ENCODE measurements around the gene PCDHGB1.
A peak's percentile ranks its signal among the peaks of the same experiment; 100 is the strongest.
"Not testable (repeated sequence)": the region's sequence is repeated elsewhere in the genome, so short reads cannot be mapped to it uniquely, and the experiment has no call there.

The PCDHGB1 gene

DNA sequence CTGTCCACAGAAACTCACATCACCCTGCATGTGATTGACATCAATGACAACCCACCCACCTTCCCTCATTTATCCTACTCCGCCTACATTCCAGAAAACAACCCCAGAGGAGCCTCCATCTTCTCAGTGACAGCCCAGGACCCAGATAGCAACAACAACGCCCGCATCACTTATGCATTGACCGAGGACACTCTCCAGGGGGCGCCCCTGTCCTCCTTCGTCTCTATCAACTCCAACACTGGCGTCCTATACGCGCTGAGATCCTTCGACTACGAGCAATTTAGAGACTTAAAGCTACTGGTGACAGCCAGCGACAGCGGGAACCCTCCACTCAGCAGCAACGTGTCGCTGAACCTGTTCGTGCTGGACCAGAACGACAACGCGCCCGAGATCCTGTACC, 4.6 kb upstream of the PCDHGB1 start:
- DNase-seq: no peak

DNA sequence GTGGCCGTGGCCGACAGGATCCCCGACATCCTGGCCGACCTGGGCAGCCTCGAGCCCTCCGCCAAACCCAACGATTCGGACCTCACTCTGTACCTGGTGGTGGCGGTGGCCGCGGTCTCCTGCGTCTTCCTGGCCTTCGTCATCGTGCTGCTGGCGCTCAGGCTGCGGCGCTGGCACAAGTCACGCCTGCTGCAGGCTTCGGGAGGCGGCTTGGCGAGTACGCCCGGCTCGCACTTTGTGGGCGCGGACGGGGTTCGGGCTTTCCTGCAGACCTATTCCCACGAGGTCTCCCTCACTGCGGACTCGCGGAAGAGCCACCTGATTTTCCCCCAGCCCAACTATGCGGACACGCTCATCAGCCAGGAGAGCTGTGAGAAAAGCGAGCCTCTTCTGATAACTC, 3.9 kb upstream of the PCDHGB1 start:
- not testable (repeated sequence) for DNase-seq

DNA sequence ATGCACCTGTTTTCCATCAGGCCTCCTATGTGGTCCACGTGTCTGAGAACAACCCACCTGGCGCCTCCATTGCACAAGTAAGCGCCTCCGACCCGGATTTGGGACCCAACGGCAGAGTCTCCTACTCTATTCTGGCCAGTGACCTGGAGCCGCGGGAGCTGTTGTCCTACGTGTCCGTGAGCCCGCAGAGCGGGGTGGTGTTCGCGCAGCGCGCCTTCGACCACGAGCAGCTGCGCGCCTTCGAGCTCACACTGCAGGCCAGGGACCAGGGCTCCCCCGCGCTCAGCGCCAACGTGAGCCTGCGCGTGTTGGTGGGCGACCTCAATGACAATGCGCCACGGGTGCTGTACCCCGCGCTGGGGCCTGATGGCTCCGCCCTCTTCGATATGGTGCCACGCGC, 1.7 kb downstream of the PCDHGB1 start:
- DNase-seq: no peak

DNA sequence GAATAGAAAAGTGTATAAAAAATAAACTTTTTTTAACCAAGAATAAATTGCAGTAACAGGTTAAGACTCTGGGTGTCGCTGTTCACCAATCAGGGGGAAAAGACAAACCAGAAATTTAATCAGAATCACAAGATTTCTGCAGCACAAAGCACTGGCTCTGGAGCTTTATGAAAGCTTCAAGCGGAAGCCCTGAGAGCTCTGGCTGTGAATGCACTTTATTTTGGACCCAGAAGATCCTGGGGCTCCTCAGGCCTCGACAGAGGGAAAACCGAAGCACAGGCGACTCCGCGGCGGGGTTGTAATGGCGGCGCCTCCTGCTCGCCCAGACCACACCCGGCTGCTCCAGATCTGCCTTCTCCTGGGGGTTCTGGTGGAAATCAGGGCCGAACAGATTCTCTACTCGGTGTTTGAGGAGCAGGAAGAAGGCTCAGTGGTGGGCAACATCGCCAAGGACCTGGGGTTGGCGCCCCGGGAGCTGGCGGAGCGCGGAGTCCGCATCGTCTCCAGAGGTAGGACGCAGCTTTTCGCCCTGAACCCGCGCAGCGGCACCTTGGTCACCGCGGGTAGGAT, 5.1 kb downstream of the PCDHGB1 start, which contains the start of gene PCDHGA4:
Gene PCDHGA4, plus strand, starts transcription at position 122 of the 570 bp plus-strand sequence. Its CDS starts 87 bp downstream, at position 209.
- DNase-seq: no peak

DNA sequence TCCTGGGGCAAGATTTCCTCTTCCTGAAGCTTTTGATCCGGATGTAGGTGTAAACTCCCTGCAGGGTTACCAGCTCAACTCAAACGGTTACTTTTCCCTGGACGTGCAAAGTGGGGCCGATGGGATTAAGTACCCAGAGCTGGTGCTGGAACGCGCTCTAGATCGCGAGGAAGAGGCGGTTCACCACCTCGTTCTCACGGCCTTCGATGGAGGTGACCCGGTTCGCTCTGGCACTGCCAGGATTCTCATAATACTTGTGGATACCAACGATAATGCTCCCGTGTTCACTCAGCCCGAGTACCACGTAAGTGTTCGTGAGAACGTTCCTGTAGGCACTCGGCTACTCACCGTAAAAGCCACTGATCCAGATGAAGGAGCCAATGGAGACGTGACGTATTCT, 5.7 kb downstream of the PCDHGB1 start:
- DNase-seq: no peak

DNA sequence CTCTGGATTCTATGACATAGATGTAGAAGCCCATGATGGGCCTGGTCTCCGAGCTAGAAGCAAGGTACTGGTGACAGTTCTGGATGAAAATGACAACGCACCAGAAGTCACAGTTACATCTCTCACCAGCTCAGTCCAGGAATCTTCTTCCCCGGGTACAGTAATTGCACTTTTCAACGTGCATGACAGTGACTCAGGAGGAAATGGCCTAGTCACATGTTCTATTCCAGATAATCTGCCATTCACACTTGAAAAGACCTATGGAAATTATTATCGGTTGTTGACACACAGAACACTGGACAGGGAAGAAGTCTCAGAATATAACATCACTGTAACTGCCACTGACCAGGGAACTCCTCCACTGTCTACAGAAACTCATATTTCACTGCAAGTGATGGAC, 6.2 kb downstream of the PCDHGB1 start:
- DNase-seq: no peak

DNA sequence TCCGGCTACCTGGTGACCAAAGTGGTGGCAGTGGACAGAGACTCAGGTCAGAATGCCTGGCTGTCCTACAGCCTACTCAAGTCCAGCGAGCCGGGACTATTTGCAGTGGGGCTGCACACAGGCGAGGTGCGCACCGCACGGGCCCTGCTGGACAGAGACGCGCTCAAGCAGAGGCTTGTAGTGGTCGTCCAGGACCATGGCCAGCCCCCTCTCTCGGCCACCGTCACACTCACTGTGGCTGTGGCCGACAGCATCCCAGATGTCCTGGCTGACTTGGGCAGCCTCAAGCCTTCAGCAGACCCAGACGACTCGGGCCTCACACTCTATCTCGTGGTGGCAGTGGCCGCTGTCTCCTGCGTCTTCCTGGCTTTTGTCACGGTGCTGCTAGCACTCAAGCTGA, 7.1 kb downstream of the PCDHGB1 start:
- no peak for DNase-seq

DNA sequence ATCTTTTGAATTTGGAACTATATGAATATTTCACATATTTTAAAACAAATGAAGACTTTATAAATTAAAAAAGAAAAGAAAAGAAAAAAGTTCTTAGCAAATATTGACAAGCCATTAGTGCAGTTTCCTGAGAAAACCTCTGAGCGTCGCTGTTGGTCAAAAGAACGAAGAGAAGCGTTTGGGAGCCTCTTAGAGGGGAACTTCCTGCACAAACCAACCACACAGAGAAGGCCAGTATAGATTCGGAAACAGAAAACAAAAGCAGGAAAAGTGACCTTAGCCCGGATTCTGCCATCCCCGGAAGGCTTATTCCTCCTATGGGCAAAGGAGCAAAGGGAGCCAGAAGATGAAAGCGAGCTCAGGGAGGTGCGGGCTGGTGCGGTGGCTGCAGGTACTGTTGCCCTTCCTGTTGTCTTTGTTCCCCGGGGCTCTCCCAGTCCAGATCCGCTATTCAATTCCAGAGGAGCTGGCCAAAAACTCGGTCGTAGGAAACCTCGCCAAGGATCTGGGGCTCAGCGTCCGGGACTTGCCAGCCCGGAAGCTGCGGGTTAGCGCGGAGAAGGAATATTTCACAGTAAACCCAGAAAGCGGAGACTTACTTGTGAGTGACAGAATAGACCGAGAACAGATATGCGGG, 10.0 kb downstream of the PCDHGB1 start, which contains the start of gene PCDHGB2:
Gene PCDHGB2, plus strand, starts transcription at position 205 of the 637 bp plus-strand sequence. Its CDS starts 142 bp downstream, at position 347.
- DNase-seq: no peak

DNA sequence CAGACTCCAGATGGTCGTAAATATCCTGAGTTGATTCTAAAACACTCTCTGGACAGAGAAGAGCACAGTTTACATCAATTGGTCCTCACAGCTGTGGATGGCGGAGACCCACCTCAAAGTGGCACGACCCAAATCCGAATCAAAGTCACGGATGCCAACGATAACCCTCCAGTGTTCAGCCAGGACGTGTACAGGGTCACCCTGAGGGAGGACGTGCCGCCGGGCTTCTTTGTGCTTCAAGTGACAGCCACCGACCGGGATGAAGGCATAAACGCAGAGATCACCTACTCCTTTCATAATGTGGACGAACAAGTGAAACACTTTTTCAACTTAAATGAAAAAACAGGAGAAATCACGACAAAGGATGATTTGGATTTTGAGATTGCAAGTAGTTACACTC, 10.8 kb downstream of the PCDHGB1 start:
- DNase-seq: no peak

DNA sequence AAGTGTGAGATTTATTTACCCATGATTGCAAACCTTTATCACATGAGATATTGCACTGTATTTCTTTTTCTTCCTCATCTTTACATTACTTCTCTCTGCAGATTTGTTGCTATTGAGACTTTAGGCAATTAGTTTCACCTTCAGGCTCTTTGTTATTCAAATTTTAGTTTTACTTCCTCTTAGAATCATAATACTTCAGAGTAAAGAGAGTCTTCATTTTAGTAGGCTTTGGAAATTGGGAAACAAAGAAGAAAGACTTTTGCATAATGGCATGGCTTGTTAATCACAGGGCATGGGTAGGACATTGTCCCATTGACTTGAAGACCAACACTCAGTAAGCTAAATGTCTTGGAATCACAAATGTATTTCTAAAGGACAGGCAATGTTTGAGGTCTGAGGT, 12.8 kb downstream of the PCDHGB1 start:
- DNase-seq: no peak

DNA sequence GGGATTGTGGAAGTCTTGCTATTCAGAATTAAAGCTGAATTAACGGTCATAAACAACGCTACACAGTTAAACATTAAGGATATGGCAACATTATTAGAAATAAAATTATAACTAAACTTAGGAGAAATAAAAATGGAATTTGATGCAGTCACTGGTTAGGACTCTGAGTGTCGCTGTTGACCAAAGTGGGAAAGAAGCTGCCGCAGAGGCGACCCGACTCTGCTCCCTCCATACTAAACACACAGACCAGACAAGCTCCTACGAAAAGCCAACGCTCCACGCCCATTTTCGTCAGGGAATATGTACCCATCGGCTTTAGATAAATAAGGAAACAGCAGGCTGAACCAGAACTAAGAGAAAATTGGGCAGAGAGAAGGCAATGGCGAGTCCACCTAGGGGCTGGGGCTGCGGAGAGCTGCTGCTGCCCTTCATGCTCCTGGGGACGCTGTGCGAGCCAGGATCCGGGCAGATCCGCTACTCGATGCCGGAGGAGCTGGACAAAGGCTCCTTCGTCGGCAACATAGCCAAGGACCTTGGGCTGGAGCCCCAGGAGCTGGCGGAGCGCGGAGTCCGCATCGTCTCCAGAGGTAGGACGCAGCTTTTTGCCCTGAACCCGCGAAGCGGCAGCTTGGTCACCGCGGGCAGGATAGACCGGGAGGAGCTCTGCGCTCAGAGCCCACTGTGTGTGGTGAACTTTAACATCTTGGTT, 14.2 kb downstream of the PCDHGB1 start, which contains the start of gene PCDHGA5:
Gene PCDHGA5, plus strand, starts transcription at position 211 of the 709 bp plus-strand sequence. Its CDS starts 169 bp downstream, at position 380.
- no peak for DNase-seq

DNA sequence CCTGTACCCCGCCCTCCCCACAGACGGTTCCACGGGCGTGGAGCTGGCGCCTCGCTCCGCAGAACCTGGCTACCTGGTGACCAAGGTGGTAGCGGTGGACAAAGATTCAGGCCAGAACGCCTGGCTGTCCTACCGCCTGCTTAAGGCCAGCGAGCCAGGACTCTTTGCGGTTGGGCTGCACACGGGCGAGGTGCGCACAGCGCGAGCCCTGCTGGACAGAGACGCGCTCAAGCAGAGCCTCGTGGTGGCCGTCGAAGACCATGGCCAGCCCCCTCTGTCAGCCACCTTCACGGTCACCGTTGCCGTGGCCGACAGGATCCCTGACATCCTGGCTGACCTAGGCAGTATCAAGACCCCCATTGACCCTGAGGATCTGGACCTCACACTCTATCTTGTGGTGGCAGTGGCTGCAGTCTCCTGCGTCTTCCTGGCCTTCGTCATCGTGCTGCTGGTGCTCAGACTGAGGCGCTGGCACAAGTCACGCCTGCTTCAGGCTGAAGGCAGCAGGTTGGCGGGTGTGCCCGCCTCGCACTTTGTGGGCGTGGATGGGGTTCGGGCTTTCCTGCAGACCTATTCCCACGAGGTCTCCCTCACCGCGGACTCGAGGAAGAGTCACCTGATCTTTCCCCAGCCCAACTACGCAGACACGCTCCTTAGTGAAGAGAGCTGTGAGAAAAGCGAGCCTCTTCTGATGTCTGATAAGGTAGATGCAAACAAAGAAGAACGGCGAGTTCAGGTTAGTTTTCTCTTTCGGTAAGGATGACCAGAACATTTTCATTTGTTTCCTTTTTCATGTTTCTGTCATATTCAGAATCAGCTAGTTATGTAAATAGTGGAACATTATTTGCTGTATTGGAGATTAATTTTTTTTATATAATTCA, 16.4 kb downstream of the PCDHGB1 start:
- DNase-seq: no peak

DNA sequence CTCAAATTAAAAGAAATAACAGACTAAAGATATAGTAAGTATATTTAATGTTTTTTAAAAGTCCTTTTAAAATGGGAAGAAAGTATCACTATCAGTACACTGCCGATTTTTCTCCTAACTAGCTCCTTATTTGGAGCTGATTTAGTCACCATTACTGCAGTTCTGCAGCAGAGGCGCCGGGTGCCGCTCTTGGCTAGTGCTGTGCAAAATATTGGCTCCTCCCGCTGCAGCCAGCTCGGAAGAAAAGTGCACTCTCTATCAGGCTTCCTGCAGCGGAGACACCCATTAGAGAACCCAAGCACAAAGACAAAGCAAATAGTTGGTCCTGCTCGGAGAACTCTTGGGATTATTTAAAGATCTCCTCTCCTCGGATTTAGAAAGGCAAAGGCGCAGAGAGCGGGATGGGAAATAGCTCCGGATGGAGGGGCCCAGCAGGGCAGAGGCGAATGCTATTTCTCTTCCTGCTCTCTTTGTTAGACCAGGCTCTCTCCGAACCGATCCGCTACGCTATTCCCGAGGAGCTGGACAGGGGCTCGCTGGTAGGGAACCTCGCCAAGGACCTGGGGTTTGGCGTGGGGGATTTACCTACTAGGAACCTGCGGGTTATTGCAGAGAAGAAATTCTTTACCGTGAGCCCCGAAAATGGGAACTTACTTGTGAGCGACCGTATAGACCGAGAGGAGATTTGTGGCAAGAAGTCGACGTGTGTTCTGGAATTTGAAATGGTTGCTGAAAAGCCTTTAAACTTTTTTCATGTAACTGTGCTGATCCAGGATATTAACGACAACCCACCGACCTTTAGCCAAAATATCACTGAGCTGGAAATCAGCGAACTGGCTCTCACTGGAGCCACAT, 20.3 kb downstream of the PCDHGB1 start, which contains the start of gene PCDHGB3:
Gene PCDHGB3, plus strand, starts transcription at position 249 of the 855 bp plus-strand sequence. Its CDS starts 153 bp downstream, at position 402.
- DNase-seq: peak in 1 of 51 donors; percentile 11

DNA sequence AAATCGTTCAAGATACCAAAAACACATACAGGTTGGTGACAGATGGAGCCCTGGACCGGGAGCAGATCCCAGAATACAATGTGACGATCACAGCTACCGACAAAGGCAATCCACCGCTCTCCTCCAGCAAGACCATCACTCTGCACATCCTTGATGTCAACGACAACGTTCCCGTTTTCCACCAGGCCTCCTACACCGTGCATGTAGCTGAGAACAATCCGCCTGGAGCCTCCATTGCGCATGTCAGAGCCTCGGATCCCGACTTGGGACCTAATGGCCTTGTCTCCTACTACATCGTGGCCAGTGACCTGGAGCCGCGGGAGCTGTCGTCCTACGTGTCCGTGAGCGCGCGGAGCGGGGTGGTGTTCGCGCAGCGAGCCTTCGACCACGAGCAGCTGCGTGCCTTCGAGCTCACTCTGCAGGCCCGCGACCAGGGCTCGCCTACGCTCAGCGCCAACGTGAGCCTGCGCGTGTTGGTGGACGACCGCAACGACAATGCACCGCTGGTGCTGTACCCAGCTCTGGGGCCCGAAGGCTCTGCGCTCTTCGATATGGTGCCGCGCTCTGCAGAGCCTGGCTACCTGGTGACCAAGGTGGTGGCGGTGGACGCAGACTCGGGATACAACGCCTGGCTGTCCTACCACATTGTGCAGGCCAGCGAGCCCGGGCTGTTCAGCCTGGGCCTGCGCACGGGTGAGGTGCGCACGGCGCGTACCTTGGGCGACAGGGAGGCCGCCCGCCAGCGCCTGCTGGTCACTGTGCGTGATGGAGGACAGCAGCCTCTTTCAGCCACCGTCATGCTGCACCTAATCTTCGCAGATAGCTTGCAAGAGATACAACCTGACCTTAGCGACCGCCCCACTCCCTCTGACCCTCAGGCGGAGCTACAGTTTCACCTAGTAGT, 21.9 kb downstream of the PCDHGB1 start:
- no peak for DNase-seq

DNA sequence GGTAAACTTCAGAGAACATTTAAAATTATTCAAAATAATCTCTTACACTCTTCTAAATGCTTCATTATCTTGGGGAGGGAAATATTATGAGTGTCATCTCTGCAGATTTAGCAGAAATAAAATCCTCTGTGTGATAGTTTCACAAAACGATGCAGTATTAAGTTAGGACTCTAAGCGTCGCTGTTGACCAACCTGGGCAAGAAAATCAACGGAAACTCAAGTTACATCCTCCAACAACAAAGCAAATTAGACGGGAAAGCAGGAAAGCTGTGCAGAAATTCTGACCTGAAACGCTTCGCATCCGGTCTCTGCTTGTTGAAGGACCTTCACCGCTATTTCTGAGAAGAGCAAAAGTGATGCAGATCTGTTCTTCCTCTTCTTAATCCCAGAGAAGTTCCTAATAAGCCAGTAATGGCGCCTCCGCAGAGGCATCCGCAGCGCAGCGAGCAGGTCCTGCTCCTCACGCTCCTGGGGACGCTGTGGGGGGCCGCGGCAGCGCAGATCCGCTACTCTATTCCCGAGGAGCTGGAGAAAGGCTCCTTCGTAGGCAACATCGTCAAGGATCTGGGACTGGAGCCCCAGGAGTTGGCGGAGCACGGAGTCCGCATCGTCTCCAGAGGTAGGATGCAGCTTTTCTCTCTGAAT, 23.9 kb downstream of the PCDHGB1 start, which contains the start of gene PCDHGA6:
Gene PCDHGA6, plus strand, starts transcription at position 219 of the 645 bp plus-strand sequence. Its CDS starts 193 bp downstream, at position 412.
- DNase-seq: no peak

DNA sequence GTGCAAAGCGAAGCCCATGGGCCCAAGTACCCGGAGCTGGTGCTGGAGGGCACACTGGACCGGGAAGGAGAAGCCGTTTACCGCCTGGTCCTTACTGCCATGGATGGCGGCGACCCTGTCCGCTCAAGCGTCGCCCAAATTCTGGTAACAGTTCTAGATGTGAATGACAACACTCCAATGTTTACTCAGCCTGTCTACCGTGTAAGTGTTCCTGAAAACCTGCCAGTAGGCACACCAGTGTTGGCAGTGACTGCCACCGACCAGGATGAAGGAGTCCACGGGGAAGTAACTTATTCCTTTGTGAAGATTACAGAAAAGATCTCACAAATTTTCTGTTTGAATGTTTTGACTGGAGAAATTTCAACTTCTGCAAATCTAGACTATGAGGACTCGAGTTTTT, 24.7 kb downstream of the PCDHGB1 start:
- DNase-seq: no peak

DNA sequence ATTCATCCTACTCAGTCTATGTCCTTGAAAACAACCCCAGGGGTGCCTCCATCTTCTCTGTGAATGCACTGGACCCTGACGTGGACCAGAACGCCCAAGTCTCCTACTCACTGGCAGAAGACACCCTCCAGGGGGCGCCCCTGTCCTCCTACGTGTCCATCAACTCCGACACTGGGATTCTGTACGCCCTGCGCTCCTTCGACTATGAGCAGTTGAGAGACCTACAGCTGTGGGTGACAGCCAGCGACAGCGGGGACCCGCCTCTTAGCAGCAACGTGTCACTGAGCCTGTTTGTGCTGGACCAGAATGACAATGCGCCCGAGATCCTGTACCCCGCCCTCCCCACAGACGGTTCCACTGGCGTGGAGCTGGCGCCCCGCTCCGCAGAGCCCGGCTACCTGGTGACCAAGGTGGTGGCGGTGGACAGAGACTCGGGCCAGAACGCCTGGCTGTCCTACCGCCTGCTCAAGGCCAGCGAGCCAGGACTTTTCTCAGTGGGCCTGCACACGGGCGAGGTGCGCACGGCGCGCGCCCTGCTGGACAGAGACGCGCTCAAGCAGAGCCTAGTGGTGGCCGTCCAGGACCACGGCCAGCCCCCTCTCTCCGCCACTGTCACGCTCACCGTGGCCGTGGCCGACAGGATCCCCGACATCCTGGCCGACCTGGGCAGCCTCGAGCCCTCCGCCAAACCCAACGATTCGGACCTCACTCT, 25.7 kb downstream of the PCDHGB1 start:
- not testable (repeated sequence) for DNase-seq

Measured in hypothalamus (tissue), 51 donors.